A204.1 (cell line): Measurements from ENCODE around the gene YY2.

ENCODE experiments used
- FAIRE-seq: peaks from 2 replicates; lab custom pipeline; 2012; peaks lifted over from hg19 to GRCh38; lab: Jason Lieb, UNC

The YY2 gene

GRCh38 chrX:21875013-21875412, 19.2 kb downstream of the YY2 start:
- no peak for FAIRE-seq

DNA sequence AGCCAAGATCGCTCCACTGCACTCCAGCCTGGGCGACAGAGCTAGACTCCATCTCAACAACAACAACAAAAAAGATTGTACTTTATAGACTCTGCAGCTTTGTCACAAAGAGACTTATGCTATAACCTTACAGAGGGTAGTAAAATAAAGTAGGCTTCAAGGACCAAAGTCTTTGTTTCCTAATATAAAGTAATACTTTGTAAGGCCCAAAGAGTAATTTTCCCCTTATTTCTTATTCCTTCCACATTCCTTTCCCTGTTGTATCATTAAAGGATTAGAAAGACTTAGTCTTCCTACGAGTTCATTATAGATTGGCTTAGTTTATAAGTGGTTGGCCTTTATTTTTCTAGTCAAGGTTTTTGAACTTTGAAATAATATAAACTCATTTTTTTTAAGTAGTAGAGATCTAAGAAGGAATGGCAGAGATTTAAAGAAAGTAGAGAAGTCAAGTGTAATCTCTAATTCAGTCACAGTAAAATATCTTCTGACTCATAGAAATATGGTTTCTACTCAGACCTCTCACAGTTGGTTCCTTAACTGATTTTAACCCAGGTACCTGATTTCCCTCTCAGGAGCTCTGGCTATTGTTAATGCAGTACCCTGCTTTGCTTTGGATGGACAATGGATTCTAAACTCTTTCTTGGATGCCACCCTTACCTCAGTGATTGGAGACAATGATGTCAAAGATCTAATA, 26.2 kb downstream of the YY2 start:
- no peak for FAIRE-seq

- no peak for FAIRE-seq
These were observed 27.5 kb downstream of the YY2 start for GRCh38 chrX:21883258-21883657.

DNA sequence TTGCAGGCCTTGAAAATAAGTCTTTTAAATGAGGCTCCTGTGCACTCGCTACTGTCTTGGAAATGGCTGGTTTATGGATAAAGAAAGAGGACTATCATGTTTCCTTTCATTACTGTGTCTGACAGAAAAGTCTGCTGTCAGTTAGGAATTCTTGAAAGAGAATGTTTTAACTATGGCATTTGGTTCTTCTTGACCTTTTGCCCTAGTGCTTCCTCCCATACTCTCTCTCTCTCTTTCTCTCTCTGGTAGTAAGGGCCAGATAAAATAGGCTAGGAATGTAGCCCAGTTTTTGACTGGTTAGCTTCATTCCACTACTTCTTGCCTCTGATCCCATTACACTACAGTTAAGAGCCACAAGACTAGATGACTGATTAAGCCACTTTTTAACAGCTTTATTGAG, 29.8 kb downstream of the YY2 start:
- FAIRE-seq, result no peak

DNA sequence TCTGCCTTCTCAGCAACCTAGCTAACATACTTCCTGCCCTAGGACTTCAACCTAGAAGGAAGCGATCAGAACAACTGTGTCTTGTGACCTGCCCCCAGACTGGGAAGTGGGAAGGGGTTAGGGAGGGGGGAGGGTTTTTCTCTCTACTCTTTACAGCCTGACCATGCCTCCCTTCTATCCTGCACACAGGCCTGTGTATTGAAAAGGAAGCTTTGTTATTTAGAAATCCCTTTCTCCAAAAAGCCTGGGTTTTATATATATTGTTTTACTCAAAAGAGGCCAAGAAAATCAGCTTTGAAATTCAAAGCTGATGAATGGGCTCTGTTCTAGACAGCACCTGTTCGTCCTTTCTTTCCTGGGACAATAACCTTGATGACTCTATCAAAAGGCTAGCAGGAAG, 49.5 kb downstream of the YY2 start:
- FAIRE-seq, result no peak

DNA sequence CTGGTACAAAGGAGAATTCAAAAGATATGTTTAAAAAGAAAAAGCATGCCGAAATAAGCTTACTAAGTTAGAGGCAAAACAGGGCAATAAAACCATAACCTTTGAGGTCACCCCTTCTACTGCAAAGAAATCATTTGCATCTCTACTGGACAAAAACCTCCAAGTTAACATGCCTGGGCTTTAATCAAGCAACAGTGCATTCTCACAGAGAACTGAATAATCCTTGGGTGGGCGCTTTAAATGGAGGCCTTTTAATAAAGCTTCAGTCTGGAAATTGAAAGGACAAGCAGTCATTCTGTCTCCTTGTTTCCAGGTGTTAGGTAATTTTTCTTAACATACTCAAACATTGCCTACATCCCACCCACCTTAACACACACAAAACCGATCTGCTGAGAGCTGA, 50.2 kb downstream of the YY2 start:
- FAIRE-seq, result no peak

DNA sequence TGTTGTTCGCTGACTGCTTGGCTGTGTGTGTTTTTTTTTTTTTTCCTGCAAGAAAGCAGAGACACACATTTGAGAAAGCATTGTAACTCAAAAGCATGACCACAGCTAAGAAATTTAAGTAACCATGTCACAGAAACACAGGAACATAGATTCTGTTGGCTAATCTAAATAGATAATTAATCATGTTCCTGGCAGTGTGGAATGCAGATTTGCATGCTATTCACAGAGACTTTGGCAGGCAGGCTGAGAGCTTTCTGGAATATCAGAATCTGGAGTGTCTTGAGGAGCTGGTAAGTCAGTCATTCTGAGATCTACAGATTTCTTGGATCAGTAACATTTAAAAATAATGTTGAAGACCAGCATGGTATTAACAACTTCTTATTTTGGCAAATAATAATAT, 51.5 kb downstream of the YY2 start:
- no peak for FAIRE-seq
